ENCODE measurements around the gene SHPK.

- no peak for TF ChIP-seq YY1 (IDR thresholded peaks at IDR 0.05; ENCODE audit: insufficient read depth, insufficient read length)
- no peak for TF ChIP-seq ZNF274 (IDR thresholded peaks at IDR 0.05; ENCODE audit: low read depth, low read length)
- TF ChIP-seq SUZ12 (IDR thresholded peaks at IDR 0.05; ENCODE audit: extremely low read depth, insufficient read depth, insufficient read length), result no peak
Measured at GRCh38 chr17:3659541-3660111, 23.6 kb upstream of the SHPK start.

All from NT2/D1 (cell line).